NCI-H524 (cell line): Measurements from ENCODE around the gene TGM1.
"Not testable (repeated sequence)": the region's sequence is repeated elsewhere in the genome, so short reads cannot be mapped to it uniquely, and the experiment has no call there.

Experiments used
- DNase-seq, 2 experiments: peaks; one replicate each; lab custom pipeline; 2025; lab: John Stamatoyannopoulos, UW

The TGM1 gene

GRCh38 chr14:24233538-24233866 is 29.5 kb downstream of the TGM1 start:
- DNase-seq = no peak

GRCh38 chr14:24232645-24233537 is 30.1 kb downstream of the TGM1 start, which contains the start of gene GMPR2:
Gene GMPR2 (plus strand): TSS chr14:24232929. CDS start chr14:24233254, 325 bp downstream.
- DNase-seq = peak in 1 of 2 experiments; percentile 94

GRCh38 chr14:24232121-24232644 is 30.8 kb downstream of the TGM1 start, which contains the start of gene NEDD8:
Gene NEDD8 (minus strand): TSS chr14:24232367. CDS start chr14:24232267, 100 bp downstream.
- peak; percentile 95 to 96 for DNase-seq

- no peak for DNase-seq
Measured at GRCh38 chr14:24231263-24232120, 31.5 kb downstream of the TGM1 start.

GRCh38 chr14:24228902-24229301 is 34.1 kb downstream of the TGM1 start:
- DNase-seq = no peak

GRCh38 chr14:24226473-24226872 is 36.5 kb downstream of the TGM1 start:
- DNase-seq = no peak

- no peak for DNase-seq
Measured at GRCh38 chr14:24224618-24225071, 38.3 kb downstream of the TGM1 start.

GRCh38 chr14:24222987-24223386 is 40.0 kb downstream of the TGM1 start:
- not testable (repeated sequence) for DNase-seq

- DNase-seq = no peak
Measured at GRCh38 chr14:24219521-24219920, 43.5 kb downstream of the TGM1 start.

GRCh38 chr14:24219080-24219479 is 43.9 kb downstream of the TGM1 start:
- no peak for DNase-seq

GRCh38 chr14:24216876-24217275 is 46.1 kb downstream of the TGM1 start:
- not testable (repeated sequence) for DNase-seq

- peak in 1 of 2 experiments; percentile 47 for DNase-seq
Measured at GRCh38 chr14:24216345-24216699, 46.7 kb downstream of the TGM1 start.

GRCh38 chr14:24215495-24216344 is 47.3 kb downstream of the TGM1 start, which contains the start of gene MDP1:
Gene MDP1 (minus strand): TSS chr14:24216066. CDS start chr14:24215955, 111 bp downstream.
- peak; percentile 76 to 95 for DNase-seq

GRCh38 chr14:24213866-24214662 is 48.9 kb downstream of the TGM1 start:
- DNase-seq = no peak

GRCh38 chr14:24212924-24213865 is 49.8 kb downstream of the TGM1 start, which contains the start of gene CHMP4A:
Gene CHMP4A (minus strand): TSS chr14:24213488. CDS start chr14:24213439, 49 bp downstream.
- DNase-seq = peak; percentile 98 to 99

GRCh38 chr14:24211311-24211710 is 51.7 kb downstream of the TGM1 start:
- DNase-seq = no peak

GRCh38 chr14:24207625-24208024 is 55.4 kb downstream of the TGM1 start:
- no peak for DNase-seq

GRCh38 chr14:24207104-24207551 is 55.8 kb downstream of the TGM1 start:
- no peak for DNase-seq
